ENCODE results near the gene ASXL3.

Gene ASXL3

DNA sequence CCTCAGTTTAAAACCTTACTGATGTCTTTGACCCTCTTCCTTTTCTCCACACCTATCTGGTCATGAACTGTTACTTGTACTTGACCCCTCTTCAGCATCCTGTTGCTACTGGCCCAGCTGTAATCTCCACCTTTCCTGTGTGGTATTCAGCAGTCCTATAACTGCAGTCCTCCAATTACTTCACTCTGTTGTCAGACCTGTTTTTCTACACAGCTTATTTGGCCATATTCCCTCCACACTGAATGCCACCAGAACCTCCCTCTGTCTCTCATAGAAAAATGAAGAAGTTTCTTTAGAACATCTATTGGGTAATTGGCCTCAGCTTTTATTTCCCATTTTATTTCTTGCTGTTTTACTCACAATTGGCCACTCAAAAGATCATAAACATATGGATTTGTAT lies 155.4 kb downstream of the ASXL3 start:
- DNase-seq = no peak

- DNase-seq = no peak
These were observed 157.4 kb downstream of the ASXL3 start for GRCh38 chr18:33735428-33735827.

DNA sequence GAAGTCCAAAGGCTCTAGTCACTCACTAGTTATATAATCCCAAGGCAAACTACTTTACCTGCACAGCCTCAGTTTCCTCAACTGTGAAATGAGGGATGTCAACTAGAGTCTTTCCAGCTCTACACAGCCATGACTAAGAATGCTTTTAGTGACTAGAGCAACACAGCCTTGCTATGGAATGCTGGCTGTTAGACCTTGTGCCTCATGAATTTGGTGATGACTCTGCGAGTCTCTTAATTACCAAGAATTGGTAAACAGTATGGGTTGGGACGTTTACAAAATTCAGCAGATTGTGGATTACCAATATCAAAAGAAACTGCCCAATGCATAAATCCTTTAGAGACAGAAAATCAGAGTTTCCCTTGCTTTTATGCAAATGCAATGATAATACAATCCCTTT lies 163.7 kb downstream of the ASXL3 start:
- DNase-seq = no peak

DNA sequence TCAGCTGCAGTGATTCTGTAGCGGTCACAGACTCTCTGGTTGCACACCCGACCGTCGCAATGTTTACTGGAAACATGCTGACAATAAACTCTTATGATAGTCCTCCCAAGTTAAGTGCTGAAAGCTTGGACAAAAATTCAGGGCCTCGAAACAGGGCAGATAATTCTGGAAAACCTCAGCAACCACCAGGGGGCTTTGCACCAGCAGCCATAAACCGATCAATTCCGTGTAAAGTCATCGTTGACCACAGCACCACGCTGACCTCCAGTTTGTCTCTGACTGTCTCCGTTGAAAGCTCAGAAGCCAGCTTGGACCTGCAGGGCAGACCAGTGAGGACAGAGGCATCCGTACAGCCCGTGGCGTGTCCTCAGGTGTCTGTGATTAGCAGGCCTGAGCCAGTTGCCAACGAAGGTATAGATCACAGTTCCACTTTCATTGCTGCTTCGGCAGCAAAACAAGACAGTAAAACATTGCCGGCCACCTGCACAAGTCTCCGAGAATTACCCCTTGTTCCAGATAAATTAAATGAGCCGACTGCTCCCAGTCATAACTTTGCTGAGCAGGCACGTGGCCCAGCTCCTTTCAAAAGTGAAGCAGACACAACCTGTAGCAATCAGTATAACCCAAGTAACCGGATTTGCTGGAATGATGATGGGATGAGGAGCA lies 166.1 kb downstream of the ASXL3 start:
- no peak for DNase-seq

DNA sequence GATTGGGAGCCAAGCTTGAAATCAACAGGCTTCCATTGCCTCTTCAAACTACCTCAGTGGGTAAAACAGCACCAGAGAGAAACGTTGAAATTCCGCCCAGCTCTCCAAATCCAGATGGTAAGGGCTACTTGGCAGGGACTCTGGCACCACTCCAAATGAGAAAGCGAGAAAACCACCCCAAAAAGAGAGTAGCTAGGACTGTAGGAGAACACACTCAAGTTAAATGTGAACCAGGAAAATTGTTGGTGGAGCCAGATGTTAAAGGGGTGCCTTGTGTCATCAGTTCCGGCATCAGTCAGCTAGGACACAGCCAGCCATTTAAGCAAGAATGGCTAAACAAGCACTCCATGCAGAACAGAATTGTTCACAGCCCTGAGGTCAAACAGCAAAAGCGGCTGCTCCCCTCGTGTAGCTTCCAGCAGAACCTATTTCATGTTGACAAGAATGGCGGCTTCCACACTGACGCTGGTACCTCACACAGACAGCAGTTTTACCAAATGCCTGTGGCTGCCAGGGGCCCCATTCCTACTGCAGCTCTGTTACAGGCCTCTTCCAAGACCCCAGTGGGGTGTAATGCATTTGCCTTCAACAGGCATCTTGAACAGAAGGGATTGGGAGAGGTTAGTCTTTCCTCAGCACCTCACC lies 167.3 kb downstream of the ASXL3 start:
- DNase-seq = no peak

- no peak for DNase-seq
These were observed 168.0 kb downstream of the ASXL3 start for GRCh38 chr18:33745871-33746545.

DNA sequence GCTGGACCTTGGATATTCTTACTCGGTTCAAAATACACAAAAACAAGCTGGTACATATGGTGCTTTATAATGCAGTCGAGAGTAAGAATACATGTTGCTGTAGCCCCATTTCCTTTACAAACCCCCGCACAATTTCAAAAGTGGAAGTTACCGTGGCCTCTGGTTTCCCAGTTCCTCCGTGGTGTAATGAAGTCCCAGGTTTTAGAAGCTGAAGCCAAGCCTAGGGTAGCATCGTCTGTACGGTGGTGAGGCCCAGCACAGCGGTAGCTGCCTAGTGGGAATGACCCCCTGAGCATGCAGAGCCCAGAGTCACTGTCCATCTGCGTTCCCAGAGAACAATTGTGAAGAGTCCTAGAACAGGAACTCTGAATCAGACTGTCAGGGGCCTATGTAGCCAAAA lies 171.8 kb downstream of the ASXL3 start:
- no peak for DNase-seq

- DNase-seq = no peak
These were observed 172.3 kb downstream of the ASXL3 start for GRCh38 chr18:33750366-33750765.

GRCh38 chr18:33751613-33752221 lies 173.7 kb downstream of the ASXL3 start:
- DNase-seq = no peak

DNA sequence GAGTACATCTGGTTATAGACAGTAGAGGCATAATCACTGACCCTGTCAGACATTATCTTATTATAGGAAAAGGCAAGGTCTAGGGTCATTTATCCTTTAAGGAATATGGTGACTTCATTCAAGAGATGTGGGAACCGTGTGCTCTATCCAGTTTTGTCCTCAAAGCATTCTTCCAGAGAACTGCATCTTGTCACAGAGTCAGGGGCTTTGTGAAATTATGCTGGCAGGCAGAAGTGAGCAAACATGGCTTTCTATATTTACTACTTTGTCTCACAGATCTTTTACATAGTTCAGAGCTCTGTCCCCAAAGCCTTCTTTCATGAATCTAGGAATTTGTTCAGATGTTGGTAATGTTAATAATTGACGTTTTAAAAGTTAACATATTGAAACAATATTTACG lies 177.4 kb downstream of the ASXL3 start:
- DNase-seq = no peak

DNA sequence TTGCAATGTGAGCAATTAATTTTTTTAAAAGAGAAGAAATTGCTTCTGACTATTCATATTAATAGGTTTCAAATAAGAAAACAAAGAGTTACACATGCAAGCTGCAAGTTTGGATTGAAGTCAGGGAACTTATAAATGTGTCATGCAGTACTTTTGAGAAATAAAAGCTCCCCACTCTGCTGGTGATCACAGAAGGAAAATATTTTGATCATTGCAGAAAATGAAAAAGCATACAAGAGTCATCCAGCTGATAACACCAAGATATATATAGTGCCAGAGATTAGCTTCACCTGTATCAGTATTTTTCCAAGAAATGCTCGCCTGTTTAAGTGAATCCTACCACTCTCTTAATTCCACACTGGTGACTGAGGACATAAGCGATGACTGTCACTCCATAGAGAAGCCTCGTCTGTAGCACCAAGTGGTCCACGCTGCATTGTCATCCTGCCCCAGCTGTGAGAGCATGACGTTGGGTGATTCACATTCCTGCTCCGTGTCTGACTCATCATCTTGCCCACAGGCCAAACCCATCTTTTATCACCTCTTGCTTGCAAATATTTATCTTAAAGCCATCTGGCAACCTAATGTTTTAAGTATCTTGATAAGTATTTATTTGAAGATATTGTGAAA lies 178.0 kb downstream of the ASXL3 start:
- DNase-seq = no peak

DNA sequence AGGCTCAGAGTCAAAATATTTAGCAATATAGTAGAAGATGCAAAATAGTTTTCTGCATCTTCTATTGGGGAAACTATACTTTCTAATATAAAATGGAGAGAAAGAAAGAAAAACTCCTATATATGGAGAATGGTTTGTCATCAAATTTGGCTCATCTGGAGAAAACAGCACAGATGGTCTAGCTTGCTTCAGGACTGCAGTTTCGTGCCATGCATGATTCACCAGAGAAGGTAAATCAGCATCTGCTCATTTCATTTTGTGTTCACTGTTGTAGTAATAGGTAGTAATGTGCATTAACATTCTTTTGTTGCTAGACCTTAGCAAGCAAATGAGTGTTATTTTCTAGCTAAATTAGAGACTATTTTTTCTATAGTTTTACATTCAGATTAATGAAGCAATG lies 179.0 kb downstream of the ASXL3 start:
- no peak for DNase-seq

DNA sequence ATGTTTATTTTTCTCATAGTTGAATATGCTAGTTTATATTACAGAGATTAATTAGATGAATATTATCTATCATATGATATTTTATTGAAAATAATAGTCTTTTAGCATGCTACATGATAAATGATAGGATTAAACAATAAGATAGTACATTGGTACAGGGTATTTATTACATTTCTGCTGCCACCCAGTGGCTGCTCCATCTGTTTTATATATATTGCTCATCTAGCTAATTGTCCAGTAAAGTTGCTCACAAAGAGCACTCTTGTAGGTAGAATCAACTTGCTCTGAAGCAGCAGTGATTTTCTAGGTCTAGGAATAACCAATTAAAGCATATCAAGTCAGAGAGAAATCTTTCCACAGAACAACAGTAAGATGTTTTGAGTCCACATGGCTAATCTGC lies 183.3 kb downstream of the ASXL3 start:
- DNase-seq = no peak

DNA sequence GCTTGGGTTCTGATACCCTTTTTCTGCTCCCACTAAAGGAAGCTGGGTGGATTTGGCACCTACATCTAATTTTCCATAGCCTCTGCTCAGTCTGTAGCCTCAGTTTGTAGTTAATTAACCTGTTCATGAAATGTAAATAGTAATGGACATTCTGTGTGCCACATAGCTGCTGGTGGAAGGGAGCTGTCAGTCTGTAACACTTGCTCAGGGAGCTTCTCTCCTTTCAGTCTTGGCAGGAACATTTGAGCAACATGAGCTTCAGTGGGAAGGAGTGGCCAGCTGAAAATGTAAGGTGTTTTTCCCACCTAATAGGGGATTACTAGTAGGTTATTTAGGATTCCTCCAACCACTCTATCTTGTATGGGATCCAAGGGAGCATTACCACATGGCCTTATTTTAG lies 203.4 kb downstream of the ASXL3 start:
- DNase-seq = no peak

Measured in inflammatory macrophage treated with lipopolysaccharide for 4 hours (primary cell).